GM12891 (cell line): ENCODE measurements around the gene KCTD14.
"Not testable (repeated sequence)": the region's sequence is repeated elsewhere in the genome, so short reads cannot be mapped to it uniquely, and the experiment has no call there.

Experiments used
- DNase-seq: peaks from one replicate; pipeline ENCODE4 v3.0.0; 2011; ENCODE audit warnings: low spot score; ENCODE audit not compliant: insufficient read length
- FAIRE-seq: peaks from 2 replicates; lab custom pipeline; 2011; peaks lifted over from hg19 to GRCh38; lab: Jason Lieb, UNC
- PAX5 ChIP-seq: IDR thresholded peaks from 2 replicates; pipeline ENCODE4 v1.6.1; 2011; ENCODE audit warnings: low read length, moderate library complexity, mild to moderate bottlenecking; ENCODE audit not compliant: insufficient read depth, severe bottlenecking
- POLR2A ChIP-seq: IDR thresholded peaks from 2 replicates; pipeline ENCODE4 v1.6.1; 2011; ENCODE audit warnings: low read depth, low read length, control low read depth
- POLR2AphosphoS5 ChIP-seq: IDR thresholded peaks from 2 replicates; pipeline ENCODE4 v1.6.1; 2011; ENCODE audit warnings: low read depth, low read length, control low read depth
- POU2F2 ChIP-seq: IDR thresholded peaks from 2 replicates; pipeline ENCODE4 v1.6.1; 2011; ENCODE audit warnings: low read depth, mild to moderate bottlenecking, control low read depth, low read length, moderate library complexity
- SPI1 ChIP-seq: IDR thresholded peaks from 2 replicates; pipeline ENCODE4 v1.6.1; 2011; ENCODE audit warnings: low read depth, low read length, control low read depth
- TAF1 ChIP-seq: IDR thresholded peaks from 2 replicates; pipeline ENCODE4 v1.6.1; 2011; ENCODE audit warnings: low read depth, low read length, control low read depth

Gene KCTD14

DNA sequence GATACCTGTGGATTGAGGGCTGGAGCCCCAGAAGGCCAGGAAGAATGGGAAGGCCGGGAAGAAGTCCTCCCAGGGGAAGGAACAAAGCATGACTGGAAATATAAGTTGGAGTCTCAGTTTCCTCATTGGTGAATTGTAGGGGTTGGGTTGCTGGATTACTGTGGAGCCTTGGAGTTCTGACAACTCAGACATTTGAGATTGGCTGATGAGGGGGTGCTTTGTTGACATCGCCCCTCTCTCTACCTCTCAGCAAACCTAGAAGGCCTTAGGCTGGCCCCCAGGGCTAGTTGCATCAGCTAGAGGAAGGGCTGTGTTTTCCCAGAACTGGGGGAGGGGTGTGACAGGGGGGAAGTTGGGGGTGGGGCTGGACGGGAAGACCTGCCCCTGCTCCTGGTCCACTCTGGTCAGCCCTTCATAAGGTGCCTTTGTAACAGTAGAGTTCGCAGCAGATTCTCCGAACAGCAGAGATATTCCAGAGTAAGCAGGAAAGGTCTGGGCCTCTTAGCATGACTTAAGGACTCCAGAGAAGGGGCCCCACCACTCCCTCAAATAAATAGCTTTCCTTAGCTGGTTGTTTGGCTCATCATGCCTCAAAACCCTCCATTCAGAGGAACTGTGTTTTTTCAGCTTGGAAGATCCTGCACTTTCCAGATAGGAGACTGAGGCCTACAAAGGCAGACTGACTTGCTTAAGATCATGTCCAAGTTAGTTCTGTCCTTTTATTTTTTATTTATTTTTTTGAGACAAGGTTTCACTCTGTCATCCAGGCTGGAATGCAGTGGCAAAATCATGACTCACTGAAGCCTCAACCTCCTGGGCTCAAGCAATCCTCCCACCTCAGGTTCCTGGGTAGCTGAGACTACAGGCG, 28.1 kb upstream of the KCTD14 start:
- FAIRE-seq (no peak), DNase-seq (no peak)
- no peak for TF ChIP-seq TAF1

DNA sequence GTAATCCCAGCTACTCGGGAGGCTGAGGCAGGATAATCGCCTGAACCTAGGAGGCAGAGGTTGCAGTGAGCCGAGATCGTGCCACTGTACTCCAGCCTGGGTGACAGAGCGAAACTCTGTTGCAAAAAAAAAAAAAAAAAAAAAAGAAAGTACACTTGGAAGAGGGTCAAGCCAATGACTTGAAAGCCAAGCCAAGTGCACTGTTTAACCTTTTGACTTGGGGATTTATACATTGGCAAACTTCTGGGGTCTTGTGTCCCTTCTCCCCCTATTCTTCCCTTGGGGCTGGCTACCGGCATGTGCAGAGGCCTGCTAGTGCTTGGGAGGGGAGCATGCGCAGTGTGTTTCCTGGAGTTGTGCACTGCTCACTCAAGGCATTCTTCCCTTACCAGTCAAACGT, 26.3 kb upstream of the KCTD14 start:
- FAIRE-seq (no peak), DNase-seq (no peak)
- TF ChIP-seq POLR2AphosphoS5 = no peak
- no peak for TF ChIP-seq TAF1
- TF ChIP-seq SPI1 = no peak
- no peak for TF ChIP-seq PAX5
- no peak for TF ChIP-seq POU2F2
- TF ChIP-seq POLR2A = no peak

DNA sequence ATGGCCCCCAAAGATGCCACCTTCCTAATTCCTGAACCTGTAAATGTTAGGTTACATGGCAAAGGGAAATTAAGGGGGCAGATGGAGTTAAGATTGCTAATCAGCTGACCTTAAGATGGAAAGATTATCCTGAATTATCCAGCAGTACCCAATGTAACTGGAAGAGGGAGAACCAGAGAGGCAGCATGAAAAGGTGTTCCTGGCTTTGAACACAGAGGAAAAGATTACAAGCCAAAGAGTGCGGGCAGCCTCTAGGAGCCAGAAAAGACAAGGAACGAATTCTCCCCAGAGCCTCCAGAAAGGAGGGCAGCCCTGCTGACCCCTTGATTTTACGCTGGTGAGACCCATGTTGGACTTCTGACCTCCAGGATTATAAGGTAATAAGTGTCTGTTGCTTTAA, 25.5 kb upstream of the KCTD14 start:
- DNase-seq = no peak
- no peak for FAIRE-seq
- TF ChIP-seq POLR2AphosphoS5 = no peak
- no peak for TF ChIP-seq PAX5
- no peak for TF ChIP-seq POU2F2
- TF ChIP-seq TAF1 = no peak
- no peak for TF ChIP-seq SPI1
- TF ChIP-seq POLR2A = no peak

DNA sequence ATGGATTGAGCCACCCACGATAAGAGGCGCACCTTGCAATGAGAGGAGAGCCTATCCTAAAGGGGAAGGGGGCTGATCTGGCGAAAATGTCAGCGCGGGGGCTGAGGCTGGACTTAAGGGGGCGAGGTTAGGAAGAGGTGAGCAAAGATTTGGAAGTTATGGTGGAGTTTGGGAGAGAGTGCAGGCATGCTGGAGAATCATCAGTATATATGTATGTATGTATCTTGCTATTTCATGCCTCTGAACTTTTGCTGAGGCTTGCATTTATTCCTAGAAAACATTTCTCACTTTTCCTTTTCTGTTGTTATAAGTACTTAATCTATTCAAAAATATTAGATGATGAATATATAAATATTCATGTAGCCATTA, 23.4 kb upstream of the KCTD14 start:
- TF ChIP-seq PAX5 = no peak
- no peak for TF ChIP-seq POLR2AphosphoS5
- TF ChIP-seq SPI1 = no peak
- no peak for TF ChIP-seq POU2F2
- TF ChIP-seq POLR2A = no peak
- TF ChIP-seq TAF1 = no peak
- FAIRE-seq = no peak

DNA sequence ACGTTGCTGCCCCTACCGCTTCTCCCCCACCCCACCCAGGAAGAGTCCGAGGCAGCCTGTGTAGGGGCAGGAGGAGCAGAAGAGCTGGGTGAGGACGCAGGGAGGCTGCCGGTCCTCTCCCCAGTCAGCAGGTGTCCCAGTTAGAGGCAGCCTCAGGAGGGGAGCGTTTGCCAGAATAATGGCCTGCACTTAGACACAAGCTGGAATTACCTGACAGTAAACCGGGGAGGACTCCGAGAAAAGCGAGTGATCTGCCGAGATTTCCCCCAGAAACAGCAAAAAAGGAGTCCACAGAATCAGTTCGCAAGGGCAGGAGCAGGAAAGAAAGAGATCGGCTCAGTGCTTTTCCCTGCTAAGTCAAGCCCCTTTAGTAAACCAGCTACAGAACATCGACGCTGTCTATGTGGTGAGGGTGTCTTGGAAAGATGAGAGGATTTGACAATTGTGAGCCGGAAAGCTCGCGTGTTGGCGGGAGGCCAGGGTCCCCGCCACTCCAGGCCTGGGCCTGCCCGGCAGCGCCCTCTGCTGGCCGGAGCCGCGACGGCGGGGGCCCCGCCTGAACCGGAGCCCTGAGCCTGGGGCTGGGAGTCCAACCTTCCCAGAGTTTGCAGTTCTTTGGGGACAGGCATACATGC, 22.9 kb upstream of the KCTD14 start:
- DNase-seq = peak; percentile 87
- peak; percentile 74 for FAIRE-seq
- TF ChIP-seq POLR2A (no peak), PAX5 (no peak), POU2F2 (no peak), SPI1 (no peak), POLR2AphosphoS5 (no peak), TAF1 (no peak)

More for the DNA sequence above, 23.4 kb upstream of the KCTD14 start:
- DNase-seq = no peak

DNA sequence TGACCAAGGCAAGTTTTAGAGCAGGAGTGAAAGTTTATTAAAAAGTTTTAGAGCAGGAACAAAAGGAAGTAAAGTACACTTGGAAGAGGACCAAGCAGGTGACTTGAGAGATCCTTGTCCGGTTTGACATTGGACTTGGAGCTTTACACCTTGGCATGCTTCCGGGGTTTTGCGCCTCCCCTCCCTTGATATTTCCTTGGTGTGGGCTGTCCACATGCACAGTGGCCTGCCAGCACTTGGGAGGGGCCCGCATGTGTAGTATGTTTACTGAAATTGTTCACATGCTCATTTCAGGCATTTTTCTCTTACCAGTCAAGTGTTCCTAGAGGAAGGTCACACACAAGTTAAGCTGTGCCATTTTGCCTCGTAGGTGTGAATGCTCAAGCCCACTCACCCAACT, 21.6 kb upstream of the KCTD14 start:
- no peak for FAIRE-seq

DNA sequence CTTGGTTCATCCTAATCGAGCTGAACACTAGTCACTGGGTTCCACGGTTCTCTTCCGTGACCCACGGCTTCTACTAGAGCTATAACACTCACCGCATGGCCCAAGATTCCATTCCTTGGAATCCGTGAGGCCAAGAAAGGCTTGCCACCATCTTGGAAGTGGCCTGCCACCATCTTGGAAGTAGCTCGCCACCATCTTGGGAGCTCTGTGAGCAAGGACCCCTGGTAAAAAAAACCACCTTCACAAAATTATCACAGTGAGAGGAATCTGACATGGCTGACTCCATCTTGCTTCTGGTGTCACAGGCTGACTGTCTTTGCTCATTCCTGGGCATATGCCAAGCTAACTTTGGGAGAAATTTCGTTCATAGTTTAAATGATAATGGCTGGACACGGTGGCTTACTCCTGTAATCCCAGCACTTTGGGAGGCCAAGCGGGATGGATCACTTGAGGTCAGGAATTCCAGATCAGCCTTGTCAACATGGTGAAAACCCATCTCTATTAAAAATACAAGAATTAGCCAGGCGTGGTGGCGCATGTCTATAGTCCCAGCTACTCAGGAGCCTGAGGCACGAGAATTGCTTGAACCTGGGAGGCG, 18.9 kb upstream of the KCTD14 start:
- FAIRE-seq (no peak), DNase-seq (no peak)
- TF ChIP-seq POLR2A = no peak
- TF ChIP-seq POLR2AphosphoS5 = no peak

More for the DNA sequence above, 21.6 kb upstream of the KCTD14 start:
- TF ChIP-seq PAX5 (no peak), POLR2A (no peak), POU2F2 (no peak), SPI1 (no peak), TAF1 (no peak), POLR2AphosphoS5 (no peak)
- DNase-seq = no peak

DNA sequence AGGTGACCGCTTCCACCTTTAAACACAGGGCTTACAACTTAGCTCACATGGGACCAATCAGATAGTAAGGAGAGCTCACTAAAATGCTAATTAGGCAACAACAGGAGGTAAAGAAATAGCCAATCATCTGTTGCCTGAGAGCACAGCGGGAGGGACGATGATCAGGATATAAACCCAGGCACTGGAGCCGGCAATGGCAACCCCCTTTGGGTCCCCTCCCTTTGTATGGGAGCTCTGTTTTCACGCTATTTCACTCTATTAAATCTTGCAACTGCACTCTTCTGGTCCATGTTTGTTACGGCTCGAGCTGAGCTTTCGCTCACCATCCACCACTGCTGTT, 18.3 kb upstream of the KCTD14 start:
- FAIRE-seq, DNase-seq: not testable (repeated sequence)

DNA sequence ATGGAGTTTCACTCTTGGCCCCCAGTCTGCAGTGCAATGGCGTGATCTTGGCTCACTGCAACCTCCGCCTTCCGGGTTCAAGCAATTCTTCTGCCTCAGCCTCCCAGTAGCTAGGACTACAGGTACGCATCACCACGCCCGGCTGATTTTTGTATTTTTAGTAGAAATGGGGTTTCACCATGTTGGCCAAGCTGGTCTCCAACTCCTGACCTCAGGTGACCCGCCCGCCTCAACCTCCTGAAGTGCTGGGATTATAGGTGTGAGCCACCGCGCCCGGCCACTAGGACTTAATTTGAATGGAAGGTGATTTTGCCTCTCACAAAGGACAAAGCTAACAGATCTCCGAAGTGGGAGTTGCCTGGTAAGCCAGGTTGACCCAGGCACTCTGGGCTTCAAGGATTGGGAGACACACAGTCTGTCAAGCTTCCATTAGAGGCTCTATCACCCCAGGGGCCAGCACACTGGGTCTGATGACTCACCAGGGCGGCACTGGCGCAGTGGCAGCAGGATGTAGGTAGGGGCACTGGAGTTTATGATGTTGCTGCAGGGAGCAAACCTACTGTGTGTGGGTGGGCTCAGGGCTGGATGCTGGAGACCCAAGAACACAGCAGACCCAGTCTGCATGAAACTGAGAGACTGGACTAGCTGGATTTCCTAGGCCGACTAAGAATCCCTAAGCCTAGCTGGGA, 17.8 kb upstream of the KCTD14 start:
- DNase-seq = no peak

More for the DNA sequence above, 17.8 kb upstream of the KCTD14 start:
- TF ChIP-seq TAF1 = no peak
- TF ChIP-seq PAX5 = no peak
- no peak for TF ChIP-seq POU2F2
- TF ChIP-seq POLR2AphosphoS5 = no peak
- no peak for TF ChIP-seq POLR2A
- no peak for TF ChIP-seq SPI1
- no peak for FAIRE-seq
